Ishikawa (cell line): Measurements from ENCODE around the gene ARG2.

Experiments used
- CEBPB ChIP-seq: IDR thresholded peaks from 2 replicates; pipeline ENCODE4 v1.6.1; 2012
- CREB1 ChIP-seq: IDR thresholded peaks from 2 replicates; pipeline ENCODE4 v1.6.1; 2012; ENCODE audit warnings: low read depth
- EGR1 ChIP-seq: IDR thresholded peaks from 2 replicates; pipeline ENCODE4 v1.6.1; 2012
- EP300 ChIP-seq: IDR thresholded peaks from 2 replicates; pipeline ENCODE4 v1.6.1; 2012; ENCODE audit warnings: borderline replicate concordance
- FOXM1 ChIP-seq: IDR thresholded peaks from 2 replicates; pipeline ENCODE4 v1.6.1; 2012; ENCODE audit warnings: low read depth, borderline replicate concordance
- MAX ChIP-seq: IDR thresholded peaks from 2 replicates; pipeline ENCODE4 v1.6.1; 2012
- NFIC ChIP-seq: IDR thresholded peaks from 2 replicates; pipeline ENCODE4 v1.6.1; 2012
- RAD21 ChIP-seq: IDR thresholded peaks from 2 replicates; pipeline ENCODE4 v1.6.1; 2012; ENCODE audit warnings: low read depth
- REST ChIP-seq: IDR thresholded peaks from 2 replicates; pipeline ENCODE4 v1.6.1; 2012; ENCODE audit warnings: low read depth, mild to moderate bottlenecking
- TAF1 ChIP-seq: IDR thresholded peaks from 2 replicates; pipeline ENCODE4 v1.6.1; 2012; ENCODE audit warnings: low read depth, mild to moderate bottlenecking
- TCF12 ChIP-seq: IDR thresholded peaks from 2 replicates; pipeline ENCODE4 v1.6.1; 2012; ENCODE audit warnings: low read depth
- TEAD4 ChIP-seq: IDR thresholded peaks from 2 replicates; pipeline ENCODE4 v1.6.1; 2012
- USF1 ChIP-seq: IDR thresholded peaks from 2 replicates; pipeline ENCODE4 v1.6.1; 2012
- YY1 ChIP-seq: IDR thresholded peaks from 2 replicates; pipeline ENCODE4 v1.6.1; 2012; ENCODE audit warnings: low read depth
- ZBTB7A ChIP-seq: IDR thresholded peaks from 2 replicates; pipeline ENCODE4 v1.6.1; 2012; ENCODE audit warnings: low read depth

Gene ARG2

GRCh38 chr14:67698179-67698578 lies 78.5 kb downstream of the ARG2 start:
- no peak for TF ChIP-seq TAF1
- TF ChIP-seq TEAD4: no peak
- TF ChIP-seq CEBPB: no peak
- TF ChIP-seq CREB1: no peak
- TF ChIP-seq FOXM1: no peak
- no peak for TF ChIP-seq EP300
- no peak for TF ChIP-seq ZBTB7A
- no peak for TF ChIP-seq USF1
- TF ChIP-seq NFIC: no peak
- no peak for TF ChIP-seq RAD21
- no peak for TF ChIP-seq TCF12
- TF ChIP-seq MAX: no peak
- TF ChIP-seq EGR1: no peak
- TF ChIP-seq REST: no peak
- TF ChIP-seq YY1: no peak
